Activated gamma-delta T cell treated with anti-CD3 and anti-CD28 coated beads, Interleukin-2, amount 50 U/mL, for 16 hours (primary cell): ENCODE measurements around the gene RSF1.
"Not testable (repeated sequence)": the region's sequence is repeated elsewhere in the genome, so short reads cannot be mapped to it uniquely, and the experiment has no call there.

Experiments
- DNase-seq: peaks from one replicate; pipeline ENCODE4 v3.0.0-alpha.2; 2020; ENCODE audit warnings: low read depth

Gene RSF1, protein sequence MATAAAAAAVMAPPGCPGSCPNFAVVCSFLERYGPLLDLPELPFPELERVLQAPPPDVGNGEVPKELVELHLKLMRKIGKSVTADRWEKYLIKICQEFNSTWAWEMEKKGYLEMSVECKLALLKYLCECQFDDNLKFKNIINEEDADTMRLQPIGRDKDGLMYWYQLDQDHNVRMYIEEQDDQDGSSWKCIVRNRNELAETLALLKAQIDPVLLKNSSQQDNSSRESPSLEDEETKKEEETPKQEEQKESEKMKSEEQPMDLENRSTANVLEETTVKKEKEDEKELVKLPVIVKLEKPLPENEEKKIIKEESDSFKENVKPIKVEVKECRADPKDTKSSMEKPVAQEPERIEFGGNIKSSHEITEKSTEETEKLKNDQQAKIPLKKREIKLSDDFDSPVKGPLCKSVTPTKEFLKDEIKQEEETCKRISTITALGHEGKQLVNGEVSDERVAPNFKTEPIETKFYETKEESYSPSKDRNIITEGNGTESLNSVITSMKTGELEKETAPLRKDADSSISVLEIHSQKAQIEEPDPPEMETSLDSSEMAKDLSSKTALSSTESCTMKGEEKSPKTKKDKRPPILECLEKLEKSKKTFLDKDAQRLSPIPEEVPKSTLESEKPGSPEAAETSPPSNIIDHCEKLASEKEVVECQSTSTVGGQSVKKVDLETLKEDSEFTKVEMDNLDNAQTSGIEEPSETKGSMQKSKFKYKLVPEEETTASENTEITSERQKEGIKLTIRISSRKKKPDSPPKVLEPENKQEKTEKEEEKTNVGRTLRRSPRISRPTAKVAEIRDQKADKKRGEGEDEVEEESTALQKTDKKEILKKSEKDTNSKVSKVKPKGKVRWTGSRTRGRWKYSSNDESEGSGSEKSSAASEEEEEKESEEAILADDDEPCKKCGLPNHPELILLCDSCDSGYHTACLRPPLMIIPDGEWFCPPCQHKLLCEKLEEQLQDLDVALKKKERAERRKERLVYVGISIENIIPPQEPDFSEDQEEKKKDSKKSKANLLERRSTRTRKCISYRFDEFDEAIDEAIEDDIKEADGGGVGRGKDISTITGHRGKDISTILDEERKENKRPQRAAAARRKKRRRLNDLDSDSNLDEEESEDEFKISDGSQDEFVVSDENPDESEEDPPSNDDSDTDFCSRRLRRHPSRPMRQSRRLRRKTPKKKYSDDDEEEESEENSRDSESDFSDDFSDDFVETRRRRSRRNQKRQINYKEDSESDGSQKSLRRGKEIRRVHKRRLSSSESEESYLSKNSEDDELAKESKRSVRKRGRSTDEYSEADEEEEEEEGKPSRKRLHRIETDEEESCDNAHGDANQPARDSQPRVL (N-terminal part only)

DNA sequence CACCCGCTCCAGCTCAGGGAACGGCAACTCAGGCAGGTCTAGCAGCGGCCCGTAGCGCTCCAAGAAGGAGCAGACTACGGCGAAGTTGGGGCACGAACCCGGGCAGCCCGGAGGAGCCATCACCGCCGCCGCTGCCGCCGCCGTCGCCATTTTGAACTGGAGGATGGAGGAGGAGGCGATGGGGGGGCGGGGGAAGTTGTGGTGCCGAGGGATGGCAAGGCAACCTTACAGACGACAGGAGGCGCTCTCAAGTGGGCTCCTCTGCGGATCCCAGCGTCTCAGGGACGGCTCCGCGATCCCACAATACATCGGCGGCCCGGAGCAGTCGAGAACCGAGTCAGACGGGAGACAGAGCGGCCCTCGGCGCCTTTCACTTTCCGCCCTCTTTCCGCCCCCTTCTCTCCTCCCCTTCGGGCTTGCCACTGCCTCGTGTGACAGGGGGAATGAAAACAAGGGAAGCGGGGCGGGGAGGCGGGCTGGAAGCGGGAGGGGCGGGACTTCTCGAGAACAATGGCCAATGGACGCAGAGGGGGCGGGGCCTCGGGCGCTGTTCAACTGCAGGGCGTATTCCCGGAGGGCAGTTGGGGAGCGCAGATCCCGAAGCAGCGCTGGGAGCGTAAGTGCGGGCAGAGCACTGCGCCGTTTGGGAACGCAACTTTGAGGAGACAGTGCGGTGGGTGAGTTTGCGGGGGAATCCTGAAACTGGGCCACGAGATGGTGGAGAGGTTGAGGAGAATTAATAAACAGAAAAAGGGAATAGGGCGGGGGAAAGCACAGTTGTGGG lies at the start of gene RSF1, which contains the start of gene AAMDC:
TSS of gene RSF1 (minus strand) at position 158 of the 784 bp plus-strand sequence. CDS start at position 150, 8 bp downstream.
TSS of gene AAMDC (plus strand) at position 580 of the 784 bp plus-strand sequence. CDS start 21,353 bp downstream, outside the sequence.
- peak; percentile 96 for DNase-seq

GRCh38 chr11:77868744-77869143 lies 48.2 kb upstream of the RSF1 start:
- no peak for DNase-seq

DNA sequence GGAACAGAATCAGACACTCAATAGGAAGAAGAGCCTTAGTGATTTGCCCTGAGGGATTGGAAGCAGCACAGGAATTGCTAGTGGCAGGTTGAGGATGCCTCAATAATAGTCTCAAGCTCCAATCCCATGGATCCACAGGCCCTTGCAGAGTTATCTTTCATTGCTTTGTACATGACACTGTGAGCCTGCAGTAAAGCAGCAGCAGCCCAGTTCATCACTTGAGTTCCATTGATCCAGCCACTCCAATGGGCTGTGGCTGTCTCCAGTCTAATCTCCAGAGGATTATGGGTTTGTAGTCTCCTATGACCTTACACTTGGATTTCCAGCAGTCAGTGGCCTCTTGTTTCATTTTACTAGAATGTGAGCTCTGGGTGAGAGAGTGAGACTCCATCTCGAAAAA lies 45.8 kb upstream of the RSF1 start:
- no peak for DNase-seq

GRCh38 chr11:77865805-77866204 lies 45.3 kb upstream of the RSF1 start:
- DNase-seq: no peak

- DNase-seq: not testable (repeated sequence)
Observed at GRCh38 chr11:77861444-77861843, 40.9 kb upstream of the RSF1 start.

DNA sequence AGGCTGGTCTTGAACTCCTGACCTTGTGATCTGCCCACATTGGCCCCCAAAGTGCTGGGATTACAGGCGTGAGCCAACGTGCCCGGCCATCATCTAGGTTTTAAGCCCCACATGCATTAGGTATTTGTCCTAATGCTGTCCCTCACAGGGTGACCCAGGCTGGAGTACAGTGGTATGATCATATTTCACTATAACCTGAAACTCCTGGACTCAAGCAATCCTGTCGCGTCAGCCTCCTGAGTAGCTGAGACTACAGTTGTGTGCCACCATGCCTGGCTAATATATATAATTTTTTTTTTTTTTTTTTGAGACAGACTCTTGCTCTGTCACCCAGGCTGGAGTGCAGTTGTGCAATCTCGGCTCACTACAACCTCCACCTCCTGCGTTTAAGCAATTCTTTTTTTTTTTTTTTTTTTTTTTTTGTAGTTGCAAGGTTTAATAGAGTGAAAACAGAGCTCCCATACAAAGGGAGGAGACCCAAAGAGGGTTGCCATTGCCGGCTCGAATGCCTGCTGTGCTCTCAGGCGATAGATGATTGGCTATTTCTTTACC lies 37.5 kb upstream of the RSF1 start:
- not testable (repeated sequence) for DNase-seq

DNA sequence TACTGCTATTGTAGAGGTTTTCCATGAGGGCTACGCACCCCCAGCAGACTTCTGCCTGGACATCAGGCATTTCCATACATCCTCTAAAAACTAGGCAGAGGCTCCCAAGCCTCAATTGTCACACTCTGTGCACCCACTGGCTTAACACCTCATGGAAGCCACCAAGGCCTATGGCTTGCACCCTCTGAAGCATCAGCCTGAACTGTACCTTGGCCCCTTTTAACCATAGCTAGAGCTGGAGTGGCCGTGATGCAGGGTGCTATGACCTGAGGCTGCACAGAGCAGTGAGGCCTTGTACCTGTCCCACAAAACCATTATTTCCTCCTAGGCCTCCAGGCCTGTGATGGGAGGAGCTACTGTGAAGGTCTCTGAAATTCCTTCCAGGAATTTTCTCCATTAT lies 34.3 kb upstream of the RSF1 start:
- DNase-seq: no peak

DNA sequence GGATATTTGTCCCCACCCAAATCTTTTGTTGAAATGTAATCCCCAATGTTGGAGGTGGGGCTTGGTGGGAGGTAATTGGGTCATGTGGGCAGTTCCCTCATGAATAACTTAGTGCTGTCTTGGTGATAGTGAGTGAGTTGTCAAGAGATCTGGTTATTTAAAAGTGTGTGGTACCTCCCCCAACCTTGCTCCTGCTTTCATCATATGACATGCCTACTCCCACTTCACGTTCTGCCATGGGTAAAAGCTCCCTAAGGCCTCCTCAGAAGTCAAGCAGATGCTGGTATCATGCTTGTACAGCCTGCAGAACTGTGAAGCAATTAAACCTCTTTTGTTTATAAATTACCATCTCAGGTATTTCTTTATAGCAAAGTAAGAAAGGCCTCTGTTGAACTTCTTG lies 31.0 kb upstream of the RSF1 start:
- DNase-seq: no peak

DNA sequence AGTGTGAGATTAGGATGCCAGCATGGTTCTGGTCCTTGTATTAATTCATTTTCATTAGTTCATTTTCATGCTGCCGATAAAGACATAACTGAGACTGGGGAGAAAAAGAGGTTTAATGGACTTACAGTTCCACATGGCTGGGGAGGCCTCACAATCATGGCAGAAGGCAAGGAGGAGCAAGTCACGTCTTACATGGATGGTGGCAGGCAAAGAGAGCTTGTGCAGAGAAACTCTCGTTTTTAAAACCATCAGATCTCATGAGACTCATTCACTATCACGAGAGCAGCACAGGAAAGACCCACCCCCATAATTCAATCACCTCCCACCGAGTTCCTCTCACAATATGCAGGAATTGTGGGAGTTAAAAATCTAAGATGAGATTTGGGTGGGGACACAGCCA lies 23.2 kb upstream of the RSF1 start:
- DNase-seq: not testable (repeated sequence)

DNA sequence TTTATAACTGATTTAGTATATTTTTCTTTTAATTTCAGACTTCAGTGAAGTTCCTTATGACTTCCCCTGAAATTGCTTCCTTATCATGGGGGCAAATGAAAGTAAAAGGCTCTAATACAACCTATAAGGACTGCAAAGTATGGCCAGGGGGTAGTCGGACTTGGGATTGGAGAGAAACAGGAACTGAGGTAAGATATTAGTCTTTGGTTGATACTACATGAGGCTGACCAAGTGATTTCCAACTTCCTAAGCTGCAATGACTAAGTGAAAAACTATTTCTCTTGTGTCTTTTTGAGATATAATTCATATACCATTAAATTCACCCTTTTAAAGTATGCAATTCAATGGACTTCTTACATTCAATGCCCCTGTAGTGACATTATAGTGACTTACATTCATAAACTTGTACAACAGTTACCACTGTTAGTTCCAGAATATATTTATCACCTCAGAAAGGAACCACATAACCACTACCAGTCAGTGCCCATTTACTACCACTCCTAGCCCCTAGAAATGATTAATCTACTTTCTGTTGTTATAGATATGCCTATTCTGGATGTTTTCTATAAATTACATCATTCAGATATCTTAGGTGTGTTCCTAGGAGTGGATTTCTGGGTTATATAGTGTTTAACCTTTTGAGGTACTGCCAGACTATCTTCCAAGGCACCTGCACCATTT lies 22.1 kb upstream of the RSF1 start:
- no peak for DNase-seq

- no peak for DNase-seq
Observed at GRCh38 chr11:77833302-77833701, 12.8 kb upstream of the RSF1 start.

GRCh38 chr11:77828926-77829325 lies 8.4 kb upstream of the RSF1 start:
- DNase-seq: no peak

DNA sequence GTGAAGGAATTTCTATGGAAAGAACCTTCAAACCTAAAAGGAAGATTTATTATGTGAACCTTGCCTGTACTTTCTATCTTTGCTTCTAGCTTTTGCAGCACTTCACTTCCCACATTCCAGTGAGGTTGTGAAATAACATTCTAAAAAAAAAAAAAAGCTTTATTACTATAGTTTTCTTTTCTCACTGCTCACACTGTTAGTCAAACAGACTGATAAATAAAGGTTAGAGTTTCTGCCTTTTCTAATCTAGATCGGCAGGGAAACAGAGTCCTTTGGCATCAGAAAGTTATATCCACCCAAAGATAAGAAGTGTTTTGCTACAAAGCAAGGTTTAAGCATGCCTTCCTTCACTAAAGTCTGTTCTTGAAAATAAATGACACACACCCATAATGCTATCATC lies 3.3 kb upstream of the RSF1 start:
- no peak for DNase-seq

DNA sequence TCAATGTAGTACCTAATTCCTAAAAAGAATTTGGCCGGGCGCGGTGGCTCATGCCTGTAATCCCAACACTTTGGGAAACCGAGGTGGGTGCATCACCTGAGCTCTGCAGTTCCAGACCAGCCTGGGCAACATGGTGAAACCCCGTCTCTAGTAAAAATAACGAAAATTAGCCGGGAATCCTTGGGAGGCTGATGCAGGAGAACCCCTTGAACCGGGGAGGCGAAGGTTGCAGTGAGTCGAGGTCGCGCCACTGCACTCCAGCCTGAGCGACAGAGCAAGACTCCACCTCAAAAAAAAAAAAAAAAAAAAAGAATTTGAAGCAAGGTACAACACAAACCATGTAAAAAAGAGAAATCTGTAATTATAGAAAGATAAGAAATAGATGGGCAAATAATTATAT lies 1.6 kb upstream of the RSF1 start:
- not testable (repeated sequence) for DNase-seq

DNA sequence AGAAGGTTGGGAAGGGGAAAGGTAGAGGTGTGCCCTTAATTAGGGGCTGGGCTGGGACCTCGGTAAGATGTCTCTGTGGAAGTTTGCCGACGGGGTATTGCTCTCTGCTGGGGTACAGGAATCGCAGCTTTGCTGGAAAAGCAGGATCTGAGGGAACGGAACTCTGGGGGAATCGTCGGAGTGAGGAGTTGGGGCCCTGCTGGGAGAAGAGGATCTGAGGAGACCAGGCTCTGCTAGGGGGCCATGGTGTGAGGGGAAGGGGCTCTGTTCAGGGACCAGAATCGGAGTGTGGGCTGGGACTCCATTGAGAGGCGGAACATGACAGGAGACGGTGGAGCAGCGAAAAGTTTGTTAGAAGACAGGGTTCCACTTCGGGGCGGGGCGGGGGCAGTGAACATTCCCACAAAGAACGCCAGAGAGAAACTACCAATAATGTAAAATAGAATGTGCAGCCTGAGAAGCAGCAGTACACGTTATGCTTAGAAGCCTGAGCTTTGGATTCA lies 878 bp upstream of the RSF1 start:
- no peak for DNase-seq

GRCh38 chr11:77819921-77820564 lies 479 bp downstream of the RSF1 start:
- peak; percentile 15 for DNase-seq

GRCh38 chr11:77819411-77819920 lies 1.1 kb downstream of the RSF1 start:
- peak; percentile 78 for DNase-seq

DNA sequence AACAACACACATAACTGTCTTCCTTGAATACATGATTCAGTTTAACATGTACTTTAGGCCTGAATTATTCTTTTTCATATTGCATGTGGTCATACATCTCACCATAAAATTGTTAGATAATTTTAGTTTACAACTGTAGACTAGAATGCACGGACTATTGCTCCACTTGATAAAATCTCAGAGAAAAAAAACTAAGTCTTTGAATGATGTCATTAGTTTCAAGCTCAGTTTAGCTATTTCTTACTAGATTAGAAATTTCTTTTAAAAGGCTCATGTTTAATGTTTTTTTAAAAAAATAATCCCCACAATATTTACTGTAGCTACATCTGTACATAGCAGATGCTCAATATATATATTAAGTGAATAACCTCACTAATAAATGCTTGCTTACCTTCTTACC lies 5.1 kb downstream of the RSF1 start:
- DNase-seq: no peak

DNA sequence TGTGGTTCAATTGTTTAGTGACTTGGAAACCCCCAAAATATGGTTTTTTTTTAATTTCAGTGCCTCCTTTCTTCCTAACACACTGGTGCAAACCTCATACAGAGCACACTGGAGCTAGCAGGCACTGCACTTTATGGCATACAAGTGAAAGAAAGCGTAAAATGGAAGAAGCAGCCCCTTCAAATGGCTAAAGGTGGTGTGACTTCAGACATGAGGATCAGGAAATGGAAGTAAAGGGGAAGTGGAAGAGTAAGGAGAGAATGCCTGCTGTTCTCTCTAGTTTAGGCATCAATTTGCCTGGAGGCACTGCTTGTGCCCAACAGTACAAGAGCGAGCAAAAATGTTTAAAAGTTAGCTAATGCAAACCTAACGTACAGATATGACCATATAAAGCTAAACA lies 5.7 kb downstream of the RSF1 start:
- DNase-seq: no peak
